Measurements from ENCODE around the gene SYNPR.

SYNPR gene

DNA sequence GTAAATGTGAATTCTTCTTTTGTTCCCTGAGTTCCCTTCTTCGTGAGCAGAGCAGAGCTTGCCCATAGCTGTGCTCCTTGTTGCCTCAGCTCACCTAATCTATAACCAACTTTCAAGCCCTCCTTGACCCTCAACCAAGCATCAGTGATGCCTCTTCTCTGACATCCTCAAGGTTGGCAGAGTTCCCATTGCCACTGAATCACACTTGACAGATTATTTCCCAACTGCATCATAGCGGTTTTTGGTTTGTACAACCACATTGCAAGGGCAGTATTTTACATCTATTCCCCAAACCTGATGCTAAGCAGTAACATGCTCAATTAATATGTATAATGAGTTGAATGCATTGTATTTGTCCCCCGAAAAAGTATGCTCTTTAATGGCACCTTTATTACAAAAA lies 241.3 kb downstream of the SYNPR start:
- Histone ChIP-seq H3K4me3 (replicated peaks; ENCODE audit: low read depth, low read length) (no peak overlapping the region), H3K27me3 (replicated peaks; ENCODE audit: control insufficient read depth, insufficient read depth, low read length) (no peaks in the 10 kb centered on the region), H3K36me3 (ENCODE audit: control insufficient read depth, insufficient read depth, low read length) (no peaks in the 10 kb centered on the region)
- TF ChIP-seq, protein P1, sequence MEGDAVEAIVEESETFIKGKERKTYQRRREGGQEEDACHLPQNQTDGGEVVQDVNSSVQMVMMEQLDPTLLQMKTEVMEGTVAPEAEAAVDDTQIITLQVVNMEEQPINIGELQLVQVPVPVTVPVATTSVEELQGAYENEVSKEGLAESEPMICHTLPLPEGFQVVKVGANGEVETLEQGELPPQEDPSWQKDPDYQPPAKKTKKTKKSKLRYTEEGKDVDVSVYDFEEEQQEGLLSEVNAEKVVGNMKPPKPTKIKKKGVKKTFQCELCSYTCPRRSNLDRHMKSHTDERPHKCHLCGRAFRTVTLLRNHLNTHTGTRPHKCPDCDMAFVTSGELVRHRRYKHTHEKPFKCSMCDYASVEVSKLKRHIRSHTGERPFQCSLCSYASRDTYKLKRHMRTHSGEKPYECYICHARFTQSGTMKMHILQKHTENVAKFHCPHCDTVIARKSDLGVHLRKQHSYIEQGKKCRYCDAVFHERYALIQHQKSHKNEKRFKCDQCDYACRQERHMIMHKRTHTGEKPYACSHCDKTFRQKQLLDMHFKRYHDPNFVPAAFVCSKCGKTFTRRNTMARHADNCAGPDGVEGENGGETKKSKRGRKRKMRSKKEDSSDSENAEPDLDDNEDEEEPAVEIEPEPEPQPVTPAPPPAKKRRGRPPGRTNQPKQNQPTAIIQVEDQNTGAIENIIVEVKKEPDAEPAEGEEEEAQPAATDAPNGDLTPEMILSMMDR (IDR thresholded peaks at IDR 0.05; ENCODE audit: insufficient read depth, low read length, poor library complexity, severe bottlenecking), result no peak
- DNase-seq (ENCODE audit: extremely low read depth, insufficient read length), result no peak

DNA sequence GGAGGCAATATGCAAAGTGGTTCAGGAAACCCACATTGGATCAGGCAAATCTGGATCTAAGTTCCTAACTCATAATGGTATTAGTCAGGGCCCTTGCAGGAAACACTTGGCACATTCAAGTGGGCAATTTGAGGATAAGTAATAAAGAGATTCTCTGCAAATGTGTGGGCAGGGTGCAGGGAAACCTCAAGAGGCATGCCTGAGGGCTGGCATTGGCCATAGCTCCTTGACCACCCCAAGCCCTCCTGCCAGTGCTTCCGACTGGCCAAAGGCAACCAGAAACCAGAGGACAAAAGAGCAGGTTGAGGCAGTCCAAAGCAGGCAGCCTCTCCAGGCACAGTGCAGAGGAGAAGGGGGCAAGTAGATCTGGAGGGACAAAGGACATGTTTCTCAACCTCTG lies 243.5 kb downstream of the SYNPR start:
- no peaks in the 10 kb centered on the region for H3K27me3 ChIP-seq (replicated peaks; ENCODE audit: control insufficient read depth, insufficient read depth, low read length)
- DNase-seq (ENCODE audit: extremely low read depth, insufficient read length), result no peak
- H3K36me3 ChIP-seq (ENCODE audit: control insufficient read depth, insufficient read depth, low read length), result no peaks in the 10 kb centered on the region
- no peak overlapping the region for H3K4me3 ChIP-seq (replicated peaks; ENCODE audit: low read depth, low read length)
- TF ChIP-seq, protein P1 (IDR thresholded peaks at IDR 0.05; ENCODE audit: insufficient read depth, low read length, poor library complexity, severe bottlenecking), result no peak

DNA sequence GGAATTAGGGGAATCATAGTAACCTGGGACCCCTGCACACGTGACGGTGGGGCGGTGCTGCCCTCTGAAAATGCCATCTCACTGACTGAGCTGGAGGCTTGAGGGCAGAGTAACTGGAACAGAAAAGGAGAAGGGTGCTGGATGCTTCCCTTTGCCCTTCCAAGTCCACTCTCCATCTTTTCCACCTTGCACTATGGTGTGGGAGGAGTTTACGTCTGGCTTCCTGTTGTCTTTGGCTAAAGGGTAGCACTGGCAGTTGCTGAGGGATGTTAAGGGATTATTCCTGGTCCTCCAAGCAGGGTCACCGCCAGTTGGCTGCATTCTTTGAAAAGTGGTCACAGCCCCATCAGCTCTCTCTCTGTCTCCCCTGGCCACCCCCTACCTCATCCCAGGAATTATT lies 245.0 kb downstream of the SYNPR start:
- H3K36me3 ChIP-seq (ENCODE audit: control insufficient read depth, insufficient read depth, low read length), result no peaks in the 10 kb centered on the region
- no peaks in the 10 kb centered on the region; the same call in 1 of the 2 replicates for H3K27me3 ChIP-seq (replicated peaks; ENCODE audit: control insufficient read depth, insufficient read depth, low read length)
- no peak for DNase-seq (ENCODE audit: extremely low read depth, insufficient read length)
- no peak overlapping the region for H3K4me3 ChIP-seq (replicated peaks; ENCODE audit: low read depth, low read length)
- TF ChIP-seq, protein P1 (IDR thresholded peaks at IDR 0.05; ENCODE audit: insufficient read depth, low read length, poor library complexity, severe bottlenecking), result no peak

DNA sequence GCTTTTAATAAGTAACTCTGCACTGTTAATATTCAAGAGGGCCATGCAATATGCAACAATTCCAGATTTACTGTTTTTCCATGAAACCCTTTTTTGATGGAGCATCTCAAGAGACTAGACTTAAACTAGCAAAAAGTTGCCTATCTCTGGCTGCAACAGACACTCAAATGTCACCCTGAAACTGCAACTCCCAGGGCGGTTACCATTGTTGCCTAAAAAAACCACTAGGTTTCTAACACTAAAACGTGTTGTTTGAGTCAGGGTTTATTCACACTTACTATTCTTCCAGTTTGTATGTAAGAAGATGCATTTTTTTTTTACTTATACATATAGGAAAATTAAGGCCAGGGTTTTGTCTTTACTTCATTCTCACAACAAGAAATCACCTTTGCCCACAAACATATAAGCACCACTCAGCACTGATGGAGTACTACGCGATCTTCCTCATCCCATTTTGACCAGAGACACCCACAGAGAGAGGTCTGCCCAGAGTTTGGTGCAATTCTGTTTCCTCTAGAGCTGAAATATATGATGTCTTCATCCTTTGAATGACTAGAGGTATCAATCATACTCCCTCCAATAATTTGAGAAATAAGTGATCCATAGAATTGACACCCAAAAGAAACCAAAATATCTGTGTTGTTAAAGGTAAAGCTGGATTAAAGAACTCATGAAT lies 250.4 kb downstream of the SYNPR start:
- DNase-seq (ENCODE audit: extremely low read depth, insufficient read length), result no peak
- TF ChIP-seq, protein P1 (IDR thresholded peaks at IDR 0.05; ENCODE audit: insufficient read depth, low read length, poor library complexity, severe bottlenecking), result no peak

DNA sequence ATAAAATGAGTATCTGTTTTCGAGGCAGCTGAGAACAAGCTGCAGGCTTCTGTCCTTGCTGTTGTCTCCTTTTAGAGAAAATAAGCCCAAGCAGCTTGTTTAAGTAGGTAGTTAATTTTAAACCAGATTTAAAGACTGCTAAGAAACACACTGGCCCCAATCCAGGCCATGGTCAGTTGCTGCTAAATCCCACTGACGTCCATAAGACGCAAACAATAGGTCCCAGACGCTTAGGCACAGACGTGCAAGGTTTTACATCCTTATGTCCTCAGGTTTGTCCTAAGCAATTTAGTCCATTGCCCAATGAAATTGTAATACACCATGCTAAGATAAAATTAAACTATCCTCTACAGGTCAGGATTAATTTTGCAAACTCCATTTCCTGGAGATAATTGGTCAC lies 254.4 kb downstream of the SYNPR start:
- Histone ChIP-seq H3K4me3 (replicated peaks; ENCODE audit: low read depth, low read length) (no peak overlapping the region), H3K36me3 (ENCODE audit: control insufficient read depth, insufficient read depth, low read length) (no peaks in the 10 kb centered on the region), H3K27me3 (replicated peaks; ENCODE audit: control insufficient read depth, insufficient read depth, low read length) (no peaks in the 10 kb centered on the region)
- TF ChIP-seq, protein P1 (IDR thresholded peaks at IDR 0.05; ENCODE audit: insufficient read depth, low read length, poor library complexity, severe bottlenecking), result no peak
- no peak for DNase-seq (ENCODE audit: extremely low read depth, insufficient read length)

More for the DNA sequence above, 250.4 kb downstream of the SYNPR start:
- Histone ChIP-seq H3K4me3 (replicated peaks; ENCODE audit: low read depth, low read length) (no peak overlapping the region), H3K36me3 (ENCODE audit: control insufficient read depth, insufficient read depth, low read length) (no peaks in the 10 kb centered on the region), H3K27me3 (replicated peaks; ENCODE audit: control insufficient read depth, insufficient read depth, low read length) (no peaks in the 10 kb centered on the region; the same call in 1 of the 2 replicates)

DNA sequence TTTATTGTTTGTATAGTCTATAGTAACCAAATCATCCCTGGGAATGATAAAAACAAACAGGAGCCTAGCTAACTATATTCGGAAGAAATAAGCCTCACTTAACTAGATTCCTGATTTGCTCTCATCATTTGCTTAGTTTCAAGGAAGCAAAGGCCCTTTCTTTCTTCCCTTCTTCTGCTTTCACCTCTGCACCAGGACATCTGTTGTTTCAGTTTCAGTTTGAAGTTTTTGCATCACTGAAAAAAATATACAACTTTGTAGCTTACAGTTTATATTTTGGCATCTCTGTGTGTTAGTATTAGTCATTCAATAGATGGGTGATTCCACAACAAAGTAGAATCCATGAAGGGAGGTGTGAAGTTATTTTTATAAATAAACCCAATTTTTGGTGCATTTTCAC lies 260.8 kb downstream of the SYNPR start:
- TF ChIP-seq, protein P1 (IDR thresholded peaks at IDR 0.05; ENCODE audit: insufficient read depth, low read length, poor library complexity, severe bottlenecking), result no peak

More for the DNA sequence above, 260.8 kb downstream of the SYNPR start:
- no peaks in the 10 kb centered on the region for H3K27me3 ChIP-seq (replicated peaks; ENCODE audit: control insufficient read depth, insufficient read depth, low read length)
- no peak for DNase-seq (ENCODE audit: extremely low read depth, insufficient read length)
- H3K36me3 ChIP-seq (ENCODE audit: control insufficient read depth, insufficient read depth, low read length), result no peaks in the 10 kb centered on the region
- H3K4me3 ChIP-seq (replicated peaks; ENCODE audit: low read depth, low read length), result no peak overlapping the region

Measured in GM06990 (cell line).